Transverse colon (tissue), 4 donors: ENCODE results near the gene ALKBH2.

ENCODE experiments used
- CTCF ChIP-seq, 5 experiments: fragments of 200-600 bp in 3 of 5; fragments of 450-650 bp in 2 of 5; sonication (generic) in 3 of 5; IDR thresholded peaks; 1 replicate in 2 of 5; 2 replicates in 3 of 5; pipeline ENCODE4 v1.5.1; 2016 to 2017; ENCODE audit warnings: antibody characterized with exemption in 5 of 5, inconsistent platforms in 3 of 5, mild to moderate bottlenecking in 2 of 5, moderate library complexity in 1 of 5
- EP300 ChIP-seq: sonication (generic); formaldehyde crosslinking; IDR thresholded peaks from one replicate; pipeline ENCODE4 v1.6.1; 2017; ENCODE audit warnings: antibody characterized with exemption, low read depth
- POLR2A ChIP-seq: fragments of 450-650 bp; IDR thresholded peaks from one replicate; pipeline ENCODE4 v1.6.1; 2016; ENCODE audit warnings: antibody characterized with exemption, mild to moderate bottlenecking, moderate library complexity
- POLR2AphosphoS5 ChIP-seq, 3 donors: sonication (generic); formaldehyde crosslinking; IDR thresholded peaks; one replicate each; pipeline ENCODE4 v1.6.1; 2016; ENCODE audit warnings: antibody characterized with exemption in 3 of 3

GRCh38 chr12:109087250-109087649 lies 6.0 kb downstream of the ALKBH2 start:
- no peak for TF ChIP-seq POLR2A
- TF ChIP-seq CTCF (IDR thresholded peaks at IDR 0.05), result no peak
- TF ChIP-seq POLR2AphosphoS5 (IDR thresholded peaks at IDR 0.05), result no peak
- no peak for TF ChIP-seq EP300
